ENCODE measurements around the gene SLC22A23.

Gene SLC22A23

DNA sequence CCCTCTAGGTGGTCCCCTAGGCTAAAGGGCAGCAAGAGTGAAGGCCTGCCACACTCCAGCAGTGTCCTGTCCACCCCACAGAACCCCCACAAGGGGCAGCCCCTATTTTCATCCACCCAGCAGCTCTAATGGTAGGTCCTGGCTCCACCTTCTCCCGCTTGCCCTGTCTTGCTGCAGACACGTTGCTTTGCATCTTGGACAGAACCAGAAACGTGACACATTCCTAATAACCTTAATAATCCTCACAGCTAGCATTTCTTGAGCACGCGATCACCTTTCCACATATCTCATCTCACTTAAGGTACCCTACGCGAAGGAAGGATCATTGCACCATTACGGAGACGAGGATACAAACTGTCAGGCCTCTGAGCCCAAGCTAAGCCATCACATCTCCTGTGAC is 11.7 kb upstream of the SLC22A23 start:
- no peak for DNase-seq

DNA sequence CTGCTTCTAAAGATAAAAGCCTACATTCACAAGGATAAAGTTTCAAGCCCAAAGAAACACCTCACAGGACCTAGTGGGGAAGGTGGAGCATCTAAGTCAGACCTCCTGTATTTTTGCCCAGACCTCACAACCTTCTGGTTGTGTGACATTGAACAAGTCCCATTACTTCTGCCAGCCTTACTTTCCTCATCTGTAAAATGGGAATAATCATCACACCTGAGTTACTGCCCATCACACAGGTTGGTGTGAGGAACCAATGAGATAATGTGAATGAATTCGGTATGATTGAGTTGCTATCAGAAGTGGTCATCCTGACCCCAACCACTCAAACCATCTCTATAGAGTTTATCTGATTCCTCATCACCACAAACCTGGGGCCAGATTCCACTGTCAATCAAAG is 11.1 kb upstream of the SLC22A23 start:
- DNase-seq = no peak

DNA sequence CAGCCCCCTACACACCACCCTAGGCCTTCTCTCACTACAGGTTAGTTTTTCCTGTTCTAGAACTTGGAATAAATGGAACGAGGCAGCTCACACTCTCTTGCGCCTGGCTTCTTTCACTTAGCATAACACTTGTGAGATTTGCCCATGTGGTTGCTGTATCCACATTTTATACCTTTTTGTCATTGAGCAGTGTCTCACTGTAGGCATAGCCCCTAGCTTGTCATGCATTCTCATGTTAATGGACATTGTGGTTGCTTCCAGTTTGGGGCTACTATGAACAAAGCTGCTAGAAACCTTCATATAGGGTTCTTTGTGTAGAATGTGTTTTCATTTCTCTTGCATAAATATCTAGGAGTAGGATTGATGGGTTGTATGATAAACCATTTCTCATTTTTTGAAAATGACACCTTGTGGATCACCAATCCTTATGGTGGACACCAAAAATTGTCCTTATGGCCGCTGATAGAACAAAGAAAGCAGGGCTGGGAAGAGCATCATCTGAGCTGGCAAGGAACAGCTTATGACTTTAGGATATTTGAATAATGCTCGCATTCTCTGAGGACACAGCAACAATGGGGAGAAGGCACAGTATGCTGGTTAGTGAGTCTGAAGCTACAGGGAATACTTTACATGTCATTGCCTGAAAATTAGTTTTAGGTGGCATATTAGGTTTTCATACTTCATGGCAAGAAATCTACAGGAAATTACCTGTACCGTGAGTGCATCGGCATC is 9.8 kb upstream of the SLC22A23 start:
- DNase-seq = peak; percentile 68

DNA sequence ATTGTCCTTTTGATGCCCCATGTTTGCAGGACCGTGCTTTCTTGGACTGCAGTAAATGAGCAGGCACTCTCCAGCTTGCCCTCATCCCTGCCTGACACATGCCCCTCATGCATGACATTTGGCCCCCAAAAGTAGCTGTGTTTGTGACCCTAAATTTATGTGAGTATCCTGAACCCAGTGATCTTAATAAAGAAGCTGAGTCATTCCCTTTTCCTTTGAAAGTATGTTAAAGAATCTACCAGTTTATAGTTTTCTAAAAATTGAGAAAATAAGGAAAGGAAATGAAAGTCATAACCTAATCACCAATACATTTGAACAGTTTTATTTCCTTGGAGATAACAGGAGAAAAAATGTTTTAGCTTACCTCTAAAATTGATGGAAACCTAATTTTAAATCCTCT is 3.4 kb upstream of the SLC22A23 start:
- DNase-seq = no peak

DNA sequence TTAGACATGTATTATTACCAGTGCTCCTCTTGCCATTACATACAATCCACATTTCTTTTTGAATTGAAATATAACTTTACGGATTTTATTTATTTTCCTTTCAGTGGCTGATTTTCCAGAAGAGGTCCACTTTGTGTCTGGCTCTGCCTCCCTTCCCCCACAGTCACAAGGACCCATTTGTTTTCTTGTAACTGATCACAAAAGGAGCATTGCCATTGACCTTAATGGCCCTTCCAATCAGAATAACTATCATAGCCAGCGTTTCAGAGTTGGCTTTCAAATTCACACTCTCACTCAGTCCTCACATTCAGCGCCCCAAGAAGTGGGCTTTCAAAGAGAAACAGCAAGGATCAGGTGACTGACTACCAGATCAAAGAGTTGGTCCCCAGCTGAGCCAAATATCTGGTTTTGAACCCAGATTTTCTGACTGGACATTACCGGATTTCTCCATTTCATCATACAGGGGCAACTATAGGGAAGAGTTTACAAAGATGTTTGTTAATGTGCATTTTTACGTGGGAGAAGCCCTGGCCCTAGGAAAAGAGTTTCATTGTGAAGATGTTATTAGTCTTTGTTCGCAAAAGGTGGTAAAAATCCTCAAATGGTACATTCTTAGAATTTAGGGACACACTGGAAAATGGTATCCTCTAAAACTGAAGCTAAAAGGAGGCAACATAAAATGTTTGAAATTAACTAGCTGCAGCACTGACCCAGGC is 2.0 kb upstream of the SLC22A23 start:
- DNase-seq = peak; percentile 65

DNA sequence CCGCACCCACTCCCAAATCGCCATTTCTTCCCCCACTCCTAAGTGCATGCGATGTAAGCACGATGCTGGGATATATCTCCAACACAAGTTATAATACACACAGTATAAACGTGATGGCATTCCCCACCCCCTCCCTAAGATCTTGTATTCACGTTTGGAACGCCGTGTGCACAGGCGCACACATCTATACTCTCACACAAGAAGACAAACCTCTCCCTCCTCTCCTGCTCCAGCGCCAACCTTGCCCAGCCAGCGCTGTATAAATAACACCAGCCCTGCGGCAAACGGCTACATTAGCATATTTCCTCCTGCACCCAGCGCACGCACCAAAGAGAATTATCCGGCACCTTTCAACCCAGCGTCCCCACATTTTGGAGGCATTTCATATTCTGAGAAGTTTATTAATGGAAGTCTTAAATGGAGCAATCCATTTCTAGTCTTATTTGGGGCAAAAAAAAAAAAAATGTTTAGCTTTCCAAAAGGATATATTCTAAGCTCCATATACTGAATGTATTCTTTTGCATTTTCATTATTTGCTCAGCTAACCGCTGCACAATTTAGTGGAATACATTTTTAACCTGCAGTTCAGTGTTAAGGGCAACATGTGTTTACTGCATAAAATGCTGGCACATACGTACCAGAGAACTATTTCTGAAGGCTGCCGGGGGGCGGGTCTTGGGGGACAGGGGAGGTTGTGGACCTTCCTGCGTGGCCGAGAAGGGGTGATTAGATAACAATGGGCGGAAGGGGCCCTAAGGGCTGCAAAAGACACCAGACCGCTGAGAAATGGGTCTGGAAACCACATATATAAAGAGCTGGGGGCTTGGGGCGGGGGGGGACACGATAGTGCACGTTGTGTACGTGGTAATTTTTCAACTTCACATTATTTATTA is 1.1 kb upstream of the SLC22A23 start:
- DNase-seq = peak; percentile 95

DNA sequence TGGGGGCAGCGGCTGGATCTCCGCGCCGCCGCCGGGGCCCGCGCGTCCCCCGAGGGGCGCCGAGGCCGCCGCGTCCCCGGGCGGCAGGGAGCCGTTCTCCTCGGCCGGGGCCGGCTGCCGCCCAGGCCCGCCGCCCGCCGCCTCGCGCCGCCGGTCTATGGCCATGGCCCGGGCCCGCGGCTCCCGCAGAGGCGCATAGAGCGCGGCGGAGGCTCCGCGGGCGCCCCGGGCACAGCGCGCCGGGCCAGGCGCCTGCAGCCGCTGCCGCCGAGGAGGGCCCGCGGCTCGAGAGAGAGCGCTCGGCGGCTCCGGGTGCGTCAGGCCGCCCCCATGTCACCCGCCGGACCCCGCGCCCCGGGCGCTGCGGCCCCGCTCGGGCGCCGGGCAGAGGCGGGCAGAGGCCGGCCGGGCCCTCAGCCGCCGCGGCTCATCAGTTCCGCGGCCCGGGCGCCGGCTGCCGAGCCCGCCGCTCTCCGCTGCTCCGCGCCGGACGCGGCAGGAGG is 404 bp downstream of the SLC22A23 start:
- no peak for DNase-seq

DNA sequence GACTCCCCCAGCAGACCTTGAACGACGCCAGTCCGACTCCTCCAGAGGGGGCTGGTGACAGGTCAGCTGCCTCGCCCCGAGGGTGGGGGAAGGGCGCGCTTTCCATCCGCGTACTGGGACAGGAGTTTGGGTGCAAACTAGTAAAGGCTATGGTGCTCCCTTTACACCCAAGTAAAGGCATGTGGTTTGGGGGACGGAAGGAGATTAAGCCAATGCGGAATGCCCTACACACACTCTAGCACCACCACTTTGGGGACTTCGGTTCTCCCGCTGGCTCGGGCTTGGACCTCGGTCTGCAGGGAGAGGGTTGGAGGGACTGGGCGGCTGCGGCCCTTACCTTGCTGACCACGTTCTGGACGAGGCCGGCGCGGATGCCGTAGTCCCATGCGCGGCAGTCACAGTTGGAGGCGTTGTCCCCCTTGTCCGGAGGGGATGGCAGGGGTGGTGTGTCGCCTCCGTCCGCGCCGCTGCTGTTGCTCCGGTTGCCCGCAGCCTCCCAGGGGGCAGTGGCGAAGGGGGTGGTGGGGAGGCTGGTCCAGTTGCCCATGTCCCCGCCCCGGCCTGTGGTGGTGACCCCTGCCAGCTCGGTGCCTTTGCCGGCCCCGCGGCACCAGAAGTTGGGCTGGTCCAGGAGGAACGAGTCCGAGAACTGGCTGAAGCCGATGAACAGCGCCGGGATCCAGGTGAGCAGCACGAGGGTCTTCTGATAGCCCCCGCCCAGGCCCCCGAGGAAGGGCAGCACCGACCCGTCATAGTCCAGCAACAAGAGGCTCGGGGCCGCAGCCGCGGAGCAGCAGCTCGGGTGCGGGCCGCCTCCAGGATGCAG is 1.1 kb downstream of the SLC22A23 start:
- no peak for DNase-seq

DNA sequence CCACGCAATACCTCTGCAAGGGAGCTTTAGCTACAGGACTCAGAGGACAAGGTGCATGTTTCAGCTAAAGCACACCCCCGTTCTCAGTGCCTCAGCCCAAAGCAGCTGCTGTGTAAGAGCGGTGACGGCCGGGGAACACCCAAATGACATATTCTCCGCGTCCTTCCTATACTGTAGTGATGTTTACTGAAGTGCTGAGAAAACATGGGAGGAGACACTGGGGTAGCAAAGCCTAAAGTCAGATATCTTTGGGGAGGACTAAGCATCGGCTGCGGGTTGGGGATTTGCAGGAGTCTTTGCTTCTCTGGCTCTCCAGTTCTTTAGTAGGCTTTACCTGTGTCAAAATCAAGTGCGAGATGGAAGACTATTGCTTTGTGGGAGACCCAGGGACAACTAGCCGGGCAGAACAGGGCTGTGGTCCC is 1.7 kb downstream of the SLC22A23 start:
- peak; percentile 48 for DNase-seq

DNA sequence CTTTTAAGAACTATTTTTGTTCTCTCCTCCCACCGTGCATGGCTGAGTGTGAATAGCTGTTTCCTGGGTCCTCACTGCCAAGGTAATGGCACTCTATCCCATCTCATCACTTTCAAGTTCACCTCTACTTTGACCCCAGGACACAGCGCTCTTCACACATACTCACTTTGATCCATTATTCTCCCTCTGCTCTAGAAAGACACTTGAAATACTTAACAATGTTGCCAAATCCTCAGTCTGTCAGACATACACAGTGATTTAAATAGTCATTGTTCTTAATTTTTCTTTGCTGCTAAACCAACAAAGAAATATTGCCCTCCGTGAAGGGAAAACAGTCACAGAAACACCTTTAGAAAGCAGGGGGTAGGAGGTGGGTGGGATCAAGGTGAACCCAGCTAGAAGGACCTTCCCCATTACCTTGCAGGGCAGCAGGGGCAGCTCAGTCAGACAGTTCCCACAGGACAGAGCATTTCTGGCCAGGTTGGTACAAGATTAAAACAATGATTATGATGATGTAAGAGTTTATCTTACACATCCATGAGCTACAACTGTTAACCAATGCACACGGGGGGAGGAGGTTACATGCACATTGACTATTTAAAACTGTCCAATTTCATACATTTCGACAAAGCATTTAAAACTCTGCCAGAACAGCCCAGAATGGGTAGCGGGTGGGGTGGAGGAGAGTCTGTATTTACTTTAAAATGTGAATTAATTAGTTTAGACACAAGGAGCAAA is 2.4 kb downstream of the SLC22A23 start:
- peak; percentile 12 for DNase-seq

DNA sequence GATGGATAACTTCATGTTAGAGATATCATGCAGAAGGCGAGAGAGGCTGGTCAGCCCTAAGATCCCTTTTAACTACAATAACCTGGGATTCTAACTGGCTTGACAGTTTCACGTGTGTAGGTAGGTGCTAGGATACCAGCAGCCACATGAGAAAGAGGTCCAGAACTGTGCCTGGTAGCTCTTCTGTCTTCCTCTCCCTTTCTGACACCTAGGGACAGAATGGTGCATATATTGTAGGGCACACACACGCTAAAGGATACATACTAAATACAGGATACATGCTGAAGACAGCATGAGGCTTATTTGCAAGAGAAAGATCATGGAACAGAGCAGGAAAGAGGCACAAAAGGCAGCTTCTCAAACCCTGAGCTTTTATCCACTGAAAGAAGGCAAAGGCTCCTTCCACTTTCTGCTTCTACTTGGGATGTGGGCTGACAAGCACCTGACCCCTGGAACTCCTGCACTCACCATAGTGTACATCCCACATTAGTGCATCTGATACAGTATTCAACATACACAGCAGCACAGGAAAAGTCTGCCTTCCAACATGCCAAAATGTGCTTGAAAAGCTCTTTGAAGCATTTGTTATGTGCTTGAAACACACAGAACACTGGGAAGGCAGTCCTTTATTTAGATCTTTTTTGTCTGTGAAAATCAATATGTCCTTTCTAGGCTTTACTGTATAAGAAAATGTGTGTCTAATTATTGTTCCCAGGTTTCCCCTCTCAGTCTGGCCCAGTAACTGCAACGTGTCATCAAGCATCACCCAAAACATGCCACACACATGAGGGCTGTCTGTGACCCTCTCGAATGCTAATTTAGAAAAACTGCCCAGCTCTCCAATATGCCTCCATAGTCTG is 3.2 kb downstream of the SLC22A23 start:
- DNase-seq = peak; percentile 75

DNA sequence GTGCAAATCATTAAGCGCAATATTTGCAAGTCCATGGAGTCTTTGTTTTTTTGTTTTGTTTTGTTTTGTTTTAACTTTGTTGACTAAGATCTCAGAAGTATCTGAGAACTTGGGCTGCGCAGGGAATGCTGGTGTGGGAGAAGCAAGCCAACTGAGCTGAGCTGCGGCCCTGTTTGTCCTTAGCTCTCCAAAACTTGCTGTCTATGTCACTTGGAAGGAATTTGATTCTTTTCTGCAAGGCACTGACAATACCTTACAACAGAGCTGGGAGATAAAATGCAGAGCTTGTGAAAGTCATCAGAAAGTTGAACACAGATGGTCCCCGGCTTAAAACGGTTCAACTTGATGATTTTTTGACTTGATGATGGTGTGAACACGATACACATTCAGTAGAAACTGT is 5.4 kb downstream of the SLC22A23 start:
- no peak for DNase-seq

DNA sequence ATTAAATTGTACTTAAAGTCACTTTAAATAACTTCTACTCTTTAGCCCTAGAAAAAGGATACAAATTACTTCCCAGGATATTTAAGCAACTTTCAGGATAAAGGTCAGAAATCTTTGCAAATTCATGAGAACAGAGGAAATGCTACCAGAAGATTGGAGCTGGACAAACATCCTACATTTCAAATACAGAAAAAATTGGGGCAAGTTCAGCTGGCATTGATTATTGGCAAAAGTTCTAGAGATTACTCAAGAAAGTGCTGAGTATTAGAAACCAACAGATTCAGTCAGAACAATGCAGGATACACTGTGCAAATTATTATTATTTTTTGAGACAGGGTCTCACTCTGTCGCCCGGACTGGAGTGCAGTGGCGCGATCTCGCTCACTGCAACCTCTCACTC is 6.0 kb downstream of the SLC22A23 start:
- DNase-seq = no peak

DNA sequence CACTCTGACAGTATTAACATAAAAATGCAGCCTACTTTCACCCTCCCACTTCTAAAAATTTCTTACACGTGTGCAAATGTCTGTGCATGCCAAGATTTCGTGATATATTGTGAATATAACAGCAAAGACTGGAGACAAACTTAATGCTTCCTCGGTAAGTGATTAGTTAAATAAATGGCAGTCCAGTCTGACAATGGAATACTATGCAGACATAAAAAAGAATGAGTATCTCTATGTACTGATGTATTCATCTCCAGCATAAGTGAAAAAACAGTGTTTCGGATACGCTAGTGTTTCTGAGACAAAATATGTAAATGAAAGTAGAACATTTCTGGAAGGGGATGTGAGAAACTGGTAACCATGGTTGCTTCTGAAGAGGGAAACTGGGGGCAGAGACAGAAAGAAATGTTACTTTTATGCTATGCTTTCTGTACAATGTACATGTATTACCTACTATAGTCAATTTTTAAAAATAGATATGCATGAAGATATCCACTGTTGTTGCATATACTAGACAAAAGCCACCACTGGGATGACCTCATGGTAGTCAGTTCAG is 7.0 kb downstream of the SLC22A23 start:
- DNase-seq = no peak

DNA sequence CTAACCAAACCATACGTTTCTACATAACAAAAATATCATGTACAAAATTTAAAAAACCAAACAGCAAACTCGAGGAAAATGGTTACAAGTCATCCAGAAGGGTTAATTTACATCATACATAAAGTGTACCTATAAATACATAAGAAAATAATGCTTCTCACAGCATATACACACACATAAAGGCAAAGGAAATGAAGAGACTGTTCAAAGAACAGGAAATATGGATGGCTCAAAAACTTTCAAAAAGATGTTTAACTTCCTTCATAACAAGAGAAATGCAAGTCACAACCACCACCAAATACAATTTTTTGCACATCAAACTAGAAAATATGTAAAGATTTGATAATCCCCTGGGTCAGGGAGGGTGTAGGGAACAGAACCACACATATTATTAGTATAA is 7.5 kb downstream of the SLC22A23 start:
- no peak for DNase-seq

DNA sequence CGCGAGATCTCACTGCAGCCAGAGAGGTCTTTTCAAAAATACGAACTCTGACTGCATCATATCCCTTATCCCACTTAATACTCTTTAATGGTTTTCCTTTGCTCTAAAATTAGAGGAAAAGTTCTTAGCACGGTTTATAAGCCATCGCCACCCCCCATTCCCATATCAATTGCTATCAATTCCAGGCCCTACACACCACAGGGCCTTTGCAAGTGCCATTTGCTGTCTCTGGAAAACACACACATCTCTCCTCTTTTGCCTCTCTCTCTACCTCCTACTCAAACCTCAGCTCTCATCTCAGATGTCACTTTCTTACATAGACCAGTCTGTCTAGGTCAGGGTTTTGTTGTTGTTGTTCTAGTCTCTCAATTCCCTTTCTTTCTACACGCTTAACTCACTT is 9.8 kb downstream of the SLC22A23 start:
- no peak for DNase-seq

DNA sequence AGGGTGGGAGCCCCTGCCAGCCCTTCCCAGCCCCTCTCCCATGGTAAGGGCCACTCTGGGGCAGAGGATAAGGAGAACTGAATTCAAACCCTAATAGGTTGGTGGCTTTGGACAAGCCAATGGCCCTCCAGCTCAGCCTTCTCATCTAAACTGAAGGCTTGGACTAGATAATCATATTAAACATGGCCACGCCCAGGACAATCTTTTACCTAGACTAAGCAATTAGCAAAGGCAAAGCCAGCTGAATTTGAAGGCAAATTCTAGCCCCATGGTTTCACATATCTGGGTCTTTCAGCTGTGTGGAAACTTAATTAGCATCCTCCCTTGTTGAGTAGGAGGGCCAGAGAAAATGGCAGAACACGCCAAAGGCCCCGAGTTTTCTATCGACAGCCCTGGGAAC is 10.7 kb downstream of the SLC22A23 start:
- DNase-seq = no peak

DNA sequence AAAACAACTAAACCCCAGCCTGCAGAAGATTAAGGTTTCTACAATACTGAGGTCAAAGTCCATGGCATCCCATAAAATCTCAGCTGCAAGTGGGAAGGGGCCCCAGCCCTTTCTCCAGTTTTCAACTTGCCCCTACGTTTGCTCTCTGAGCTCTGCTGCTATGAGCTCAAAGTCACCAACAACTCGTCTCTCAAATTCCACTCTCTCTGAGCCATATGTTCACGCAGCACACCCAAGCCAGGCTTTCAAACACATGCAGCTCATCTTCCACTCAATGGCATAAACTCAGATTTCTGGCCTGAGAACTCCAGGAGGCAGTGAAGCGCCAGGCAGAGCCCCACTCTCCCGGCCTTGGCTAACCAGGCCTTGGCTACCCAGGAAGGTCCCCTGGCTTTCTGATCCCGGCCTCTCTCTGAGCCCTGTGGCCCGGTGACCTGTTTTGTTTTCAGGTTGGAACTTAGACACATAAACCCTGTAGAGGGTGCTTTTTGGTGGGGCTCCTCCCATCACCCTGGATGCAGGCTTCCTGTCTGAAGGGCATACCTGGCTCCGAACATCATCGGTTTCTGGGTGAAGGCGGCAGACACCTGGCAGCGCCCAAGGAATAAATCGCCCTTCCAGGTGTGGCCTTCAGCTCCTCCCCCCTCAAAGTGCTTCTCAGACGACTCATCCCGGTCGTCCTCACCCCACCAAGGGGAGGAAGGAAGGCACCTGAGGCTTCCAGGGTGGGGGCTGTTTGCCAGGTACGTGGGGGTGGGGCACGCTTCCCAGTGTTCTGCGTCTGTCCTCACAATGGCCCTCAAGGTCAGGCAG is 12.4 kb downstream of the SLC22A23 start:
- no peak for DNase-seq

DNA sequence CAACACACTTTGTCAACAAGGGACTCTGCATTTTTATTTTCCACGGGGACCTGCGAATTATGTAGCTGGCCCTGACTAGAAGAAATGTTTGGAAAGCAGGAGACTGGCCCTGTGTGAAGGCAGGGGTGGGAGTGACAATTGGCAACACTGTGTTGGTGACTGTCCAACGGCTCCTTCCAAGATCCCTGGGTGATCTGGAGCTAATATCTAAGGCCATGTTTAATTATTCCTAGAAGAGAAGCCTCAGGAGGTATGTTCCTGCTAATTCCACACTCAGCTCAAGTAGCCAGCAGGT is 13.7 kb downstream of the SLC22A23 start:
- no peak for DNase-seq
